Fibroblast of the aortic adventitia (primary cell): ENCODE measurements around the gene SARS1. TPM values are rescaled to one million over a fixed set of nuclear protein-coding genes. Genes with fewer than 3 reads are reported as not detected.

Source experiments
- DNase-seq: peaks from one replicate; pipeline ENCODE4 v3.0.0-alpha.2; 2010; ENCODE audit warnings: low read depth
- H3K4me3 ChIP-seq: 2 replicates; pipeline ENCODE4 v1.5.1; 2011; ENCODE audit warnings: low read depth, mild to moderate bottlenecking, control low read depth, low read length, moderate library complexity
- CTCF ChIP-seq: IDR thresholded peaks from 2 replicates; pipeline ENCODE4 v1.5.1; 2011; ENCODE audit warnings: mild to moderate bottlenecking, low read length, control low read depth, inconsistent platforms; ENCODE audit not compliant: insufficient read depth
- total RNA-seq: library from RNA; depleted of rRNA; stranded (reverse); fragments of >200 nt; gene quantifications from 2 replicates; pipeline ENCODE4 v1.2.3, GENCODE V29; 2012; ENCODE audit warnings: low replicate concordance

Gene SARS1
- total RNA-seq, 1 donor: 321 TPM

DNA sequence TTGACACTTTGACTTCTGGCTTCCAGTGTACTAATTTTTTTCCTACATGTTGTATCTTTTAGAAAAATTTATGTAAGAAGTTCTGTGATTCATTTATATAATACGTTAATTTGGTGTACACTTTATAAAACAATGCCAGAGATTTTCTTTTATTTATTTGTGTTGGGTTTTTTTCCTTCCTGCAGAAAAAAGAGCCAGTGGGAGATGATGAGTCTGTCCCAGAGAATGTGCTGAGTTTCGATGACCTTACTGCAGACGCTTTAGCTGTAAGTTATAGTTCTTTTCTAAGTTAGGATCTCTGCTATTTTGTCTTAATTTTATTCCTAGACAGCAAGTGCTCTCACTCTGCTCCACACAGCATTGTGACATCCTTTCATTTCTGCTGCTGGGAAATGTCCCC, 14.4 kb downstream of the SARS1 start:
- no peak for TF ChIP-seq CTCF
- no peak overlapping the region for H3K4me3 ChIP-seq
- no peak for DNase-seq

DNA sequence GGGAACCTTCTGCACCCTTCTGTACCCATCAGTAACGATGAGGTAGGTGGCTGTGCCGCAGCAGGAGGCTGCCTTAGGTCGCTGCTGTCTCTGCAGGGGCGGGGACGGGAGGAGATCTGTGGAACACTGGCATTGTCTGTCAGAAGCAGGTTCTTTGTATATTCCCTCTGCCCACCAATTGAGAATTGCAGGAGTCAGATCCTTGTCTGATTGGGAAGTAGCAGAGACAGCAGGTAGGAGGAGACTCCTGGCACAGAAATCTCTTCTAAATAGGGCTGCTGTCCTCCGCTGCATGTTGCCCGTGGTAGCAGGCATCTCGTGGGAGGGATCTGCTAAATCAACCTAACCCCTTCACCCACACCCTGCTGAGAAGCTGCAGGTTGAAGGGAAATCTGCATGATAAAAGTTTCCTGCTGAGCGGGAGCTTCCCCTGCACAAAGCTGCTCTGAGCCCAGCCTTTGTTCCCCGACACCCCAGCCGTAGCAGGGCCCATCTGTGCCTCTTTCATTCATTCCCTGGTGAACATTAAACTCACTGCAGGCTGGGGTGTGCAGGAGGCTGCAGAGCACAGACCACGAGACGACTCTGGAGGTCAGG, 15.9 kb downstream of the SARS1 start:
- no peak for TF ChIP-seq CTCF
- H3K4me3 ChIP-seq: no peak overlapping the region

GRCh38 chr1:109231066-109231465, 17.3 kb downstream of the SARS1 start:
- TF ChIP-seq CTCF: no peak
- no peak for DNase-seq
- H3K4me3 ChIP-seq: no peak overlapping the region

More for the DNA sequence above, 15.9 kb downstream of the SARS1 start:
- DNase-seq: no peak

GRCh38 chr1:109235137-109235536, 21.4 kb downstream of the SARS1 start:
- H3K4me3 ChIP-seq: no peak overlapping the region
- TF ChIP-seq CTCF: no peak
- DNase-seq: no peak

GRCh38 chr1:109237512-109237911, 23.8 kb downstream of the SARS1 start:
- no peak overlapping the region for H3K4me3 ChIP-seq
- DNase-seq: no peak
- TF ChIP-seq CTCF: no peak

GRCh38 chr1:109238382-109238781, 24.7 kb downstream of the SARS1 start:
- no peak overlapping the region for H3K4me3 ChIP-seq
- DNase-seq: no peak
- TF ChIP-seq CTCF: no peak

DNA sequence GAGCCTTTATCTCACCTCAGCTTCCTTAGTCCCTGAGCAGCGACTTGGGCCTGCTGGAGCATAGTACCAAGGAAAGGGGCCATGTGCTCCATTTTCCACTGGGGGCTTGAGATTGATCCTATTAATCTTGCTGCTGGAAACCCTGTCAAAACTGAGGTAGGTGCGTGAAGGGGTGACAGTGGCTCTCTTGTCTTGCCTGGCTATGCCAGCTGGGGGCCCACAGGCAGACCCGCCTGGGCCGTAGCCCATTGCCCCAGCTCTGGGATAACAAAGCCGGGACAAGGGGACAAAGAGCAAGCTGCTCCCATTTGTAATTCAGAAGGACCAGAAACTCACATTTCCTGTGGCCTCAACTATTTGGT, 25.3 kb downstream of the SARS1 start:
- no peak for DNase-seq
- no peak overlapping the region for H3K4me3 ChIP-seq
- TF ChIP-seq CTCF: no peak
